HEK293T (cell line): ENCODE results near the gene C2CD2.

Source experiments
- ARNT ChIP-seq: fragments of 450-650 bp; IDR thresholded peaks from 2 replicates; pipeline ENCODE4 v1.6.1; 2017; ENCODE audit warnings: mild to moderate bottlenecking
- BHLHE40 ChIP-seq: fragments of 450-650 bp; IDR thresholded peaks from 2 replicates; pipeline ENCODE4 v1.6.1; 2016; ENCODE audit warnings: mild to moderate bottlenecking, moderate library complexity, borderline replicate concordance
- FOXK2 ChIP-seq: fragments of 450-650 bp; IDR thresholded peaks from 2 replicates; pipeline ENCODE4 v1.6.1; 2016; ENCODE audit warnings: mild to moderate bottlenecking
- FOXM1 ChIP-seq: fragments of 450-650 bp; IDR thresholded peaks from 2 replicates; pipeline ENCODE4 v1.6.1; 2017; ENCODE audit warnings: mild to moderate bottlenecking, borderline replicate concordance
- NFRKB ChIP-seq: fragments of 450-650 bp; IDR thresholded peaks from 2 replicates; pipeline ENCODE4 v1.6.1; 2016; ENCODE audit warnings: mild to moderate bottlenecking, moderate library complexity
- SP1 ChIP-seq: fragments of 450-650 bp; IDR thresholded peaks from 2 replicates; pipeline ENCODE4 v1.6.1; 2017
- SUZ12 ChIP-seq: fragments of 450-650 bp; IDR thresholded peaks from 2 replicates; pipeline ENCODE4 v1.6.1; 2016; ENCODE audit warnings: mild to moderate bottlenecking

- TF ChIP-seq SUZ12 (no peak), BHLHE40 (no peak), SP1 (no peak), ARNT (no peak), FOXM1 (no peak), FOXK2 (no peak), NFRKB (no peak)
These were observed 108.3 kb downstream of the C2CD2 start for GRCh38 chr21:41845310-41846032.
